Upper lobe of right lung (tissue), 1 donor: ENCODE measurements around the gene MBNL2. TPM values are rescaled to one million over a fixed set of nuclear protein-coding genes. Genes with fewer than 3 reads are reported as not detected.
A peak's percentile ranks its signal among the peaks of the same experiment; 100 is the strongest.

Experiments
- ATAC-seq: fragments of 200-7000 bp; cut with Tn5 transposase; one replicate; pipeline ENCODE4 v1.9.1; 2020; ENCODE audit warnings: mild to moderate bottlenecking, moderate library complexity
- DNase-seq: peaks from one replicate; pipeline ENCODE4 v3.0.0-alpha.2; 2020
- H3K27ac ChIP-seq: fragments of 200-600 bp; one replicate; pipeline ENCODE4 v1.8.0; 2022
- H3K27me3 ChIP-seq: fragments of 200-600 bp; one replicate; pipeline ENCODE4 v1.8.0; 2022; ENCODE audit warnings: mild to moderate bottlenecking
- H3K36me3 ChIP-seq: fragments of 200-600 bp; one replicate; pipeline ENCODE4 v1.8.0; 2022
- H3K4me1 ChIP-seq: fragments of 200-600 bp; one replicate; pipeline ENCODE4 v1.8.0; 2022
- H3K4me3 ChIP-seq: fragments of 200-600 bp; one replicate; pipeline ENCODE4 v1.8.0; 2022; ENCODE audit warnings: mild to moderate bottlenecking
- H3K9me3 ChIP-seq: fragments of 200-600 bp; one replicate; pipeline ENCODE4 v1.8.0; 2022
- intact Hi-C: fragments of 100-400 bp; cut with DNase I; formaldehyde crosslinking; loops from one replicate; pipeline ENCODE4 v1.11.0; 2022
- total RNA-seq: library from RNA; stranded (reverse); fragmentation: NEBNext Ultra II Directional; extraction: Animal tissue kit (Norgen Biotek cat#: 25700); gene quantifications from one replicate; pipeline ENCODE4 v1.2.1, GENCODE V29; 2021
- TF ChIP-seq, protein P1 (sequence below): fragments of 200-600 bp; IDR thresholded peaks from one replicate; pipeline ENCODE4 v1.8.0; 2022; ENCODE audit warnings: antibody characterized with exemption
- donor health status: DM: no; HTN: yes; CAD: no; lungs with severe emphysema.

The MBNL2 gene
- total RNA-seq, 1 donor from 2014 or later = 60.6 TPM

DNA sequence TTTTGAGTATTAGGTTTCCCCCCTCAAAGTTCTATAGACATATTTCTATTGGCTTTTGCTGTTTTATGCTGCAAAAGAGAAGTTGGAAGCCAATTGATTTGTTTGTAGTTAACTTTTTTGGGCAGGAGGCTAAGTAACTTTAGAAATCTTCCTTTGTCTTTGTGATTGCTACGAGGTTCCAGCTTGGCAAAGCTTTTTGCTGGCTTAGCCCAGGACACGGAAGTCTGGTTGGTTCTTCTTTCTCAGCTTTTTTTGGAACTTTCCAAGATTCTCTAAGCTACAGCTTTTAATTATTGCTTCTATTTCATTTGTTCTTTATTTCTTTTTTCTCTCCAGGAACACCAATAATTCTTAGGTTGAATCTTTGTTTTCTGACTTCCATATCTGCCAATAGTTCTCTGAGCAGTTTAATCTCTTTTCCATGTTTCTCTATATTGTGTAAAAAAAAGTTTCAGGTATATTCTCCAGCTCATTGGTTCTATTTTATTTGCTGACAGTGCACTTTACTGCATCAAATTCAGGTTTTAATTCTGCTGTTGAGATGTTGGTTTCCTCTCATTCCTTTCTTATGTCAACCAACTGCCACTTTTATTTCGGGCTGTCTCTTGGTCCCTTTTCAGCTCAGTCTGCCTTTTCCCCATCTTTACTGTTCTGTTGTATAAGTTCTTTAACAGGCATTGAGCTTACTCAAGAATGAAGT, 27.8 kb downstream of the MBNL2 start:
- H3K4me3 ChIP-seq = no peak overlapping the region
- intact Hi-C loops = no loop called here
- ATAC-seq = no peak

DNA sequence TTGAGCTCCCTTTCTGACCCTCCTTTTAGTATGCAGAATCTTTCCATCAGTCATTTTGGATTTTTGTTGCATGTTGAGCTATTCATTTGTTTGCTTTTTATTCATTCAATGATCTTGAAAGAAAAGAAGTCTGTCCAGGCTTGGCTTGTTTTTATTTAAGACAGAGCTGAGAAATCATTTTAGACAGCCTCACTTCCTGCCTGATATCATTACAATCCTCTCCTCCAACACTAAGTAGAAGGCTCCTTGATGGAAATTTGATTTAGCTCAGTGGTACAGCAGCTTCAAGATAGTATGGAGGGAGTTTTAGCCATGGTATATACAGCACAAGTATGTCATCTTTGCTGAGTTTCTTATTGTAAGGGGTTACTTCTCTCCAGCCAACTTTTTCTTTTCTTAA, 28.4 kb downstream of the MBNL2 start:
- ATAC-seq (no peak), DNase-seq (no peak)
- Histone ChIP-seq H3K9me3 (no peaks in the 10 kb centered on the region), H3K4me3 (no peak overlapping the region), H3K27ac (peak overlapping the region; percentile 68), H3K27me3 (no peaks in the 10 kb centered on the region), H3K4me1 (peaks cover 55% of the 10 kb centered on the region), H3K36me3 (no peaks in the 10 kb centered on the region)
- intact Hi-C loops = no loop called here
- TF ChIP-seq, protein P1, sequence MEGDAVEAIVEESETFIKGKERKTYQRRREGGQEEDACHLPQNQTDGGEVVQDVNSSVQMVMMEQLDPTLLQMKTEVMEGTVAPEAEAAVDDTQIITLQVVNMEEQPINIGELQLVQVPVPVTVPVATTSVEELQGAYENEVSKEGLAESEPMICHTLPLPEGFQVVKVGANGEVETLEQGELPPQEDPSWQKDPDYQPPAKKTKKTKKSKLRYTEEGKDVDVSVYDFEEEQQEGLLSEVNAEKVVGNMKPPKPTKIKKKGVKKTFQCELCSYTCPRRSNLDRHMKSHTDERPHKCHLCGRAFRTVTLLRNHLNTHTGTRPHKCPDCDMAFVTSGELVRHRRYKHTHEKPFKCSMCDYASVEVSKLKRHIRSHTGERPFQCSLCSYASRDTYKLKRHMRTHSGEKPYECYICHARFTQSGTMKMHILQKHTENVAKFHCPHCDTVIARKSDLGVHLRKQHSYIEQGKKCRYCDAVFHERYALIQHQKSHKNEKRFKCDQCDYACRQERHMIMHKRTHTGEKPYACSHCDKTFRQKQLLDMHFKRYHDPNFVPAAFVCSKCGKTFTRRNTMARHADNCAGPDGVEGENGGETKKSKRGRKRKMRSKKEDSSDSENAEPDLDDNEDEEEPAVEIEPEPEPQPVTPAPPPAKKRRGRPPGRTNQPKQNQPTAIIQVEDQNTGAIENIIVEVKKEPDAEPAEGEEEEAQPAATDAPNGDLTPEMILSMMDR = no peak

More for the DNA sequence above, 27.8 kb downstream of the MBNL2 start:
- Histone ChIP-seq H3K27me3 (no peaks in the 10 kb centered on the region), H3K4me1 (peaks cover 55% of the 10 kb centered on the region), H3K9me3 (no peaks in the 10 kb centered on the region), H3K27ac (peak overlapping the region; percentile 68), H3K36me3 (no peaks in the 10 kb centered on the region)
- TF ChIP-seq, protein P1 = no peak
- no peak for DNase-seq

- ATAC-seq = no peak
- TF ChIP-seq, protein P1 = no peak
- intact Hi-C loops = no loop called here
- Histone ChIP-seq H3K9me3 (no peaks in the 10 kb centered on the region), H3K4me1 (peaks cover 62% of the 10 kb centered on the region), H3K36me3 (no peaks in the 10 kb centered on the region), H3K4me3 (no peak overlapping the region), H3K27me3 (no peaks in the 10 kb centered on the region), H3K27ac (no peak overlapping the region)
- no peak for DNase-seq
Measured at GRCh38 chr13:97252735-97253134, 30.6 kb downstream of the MBNL2 start.

DNA sequence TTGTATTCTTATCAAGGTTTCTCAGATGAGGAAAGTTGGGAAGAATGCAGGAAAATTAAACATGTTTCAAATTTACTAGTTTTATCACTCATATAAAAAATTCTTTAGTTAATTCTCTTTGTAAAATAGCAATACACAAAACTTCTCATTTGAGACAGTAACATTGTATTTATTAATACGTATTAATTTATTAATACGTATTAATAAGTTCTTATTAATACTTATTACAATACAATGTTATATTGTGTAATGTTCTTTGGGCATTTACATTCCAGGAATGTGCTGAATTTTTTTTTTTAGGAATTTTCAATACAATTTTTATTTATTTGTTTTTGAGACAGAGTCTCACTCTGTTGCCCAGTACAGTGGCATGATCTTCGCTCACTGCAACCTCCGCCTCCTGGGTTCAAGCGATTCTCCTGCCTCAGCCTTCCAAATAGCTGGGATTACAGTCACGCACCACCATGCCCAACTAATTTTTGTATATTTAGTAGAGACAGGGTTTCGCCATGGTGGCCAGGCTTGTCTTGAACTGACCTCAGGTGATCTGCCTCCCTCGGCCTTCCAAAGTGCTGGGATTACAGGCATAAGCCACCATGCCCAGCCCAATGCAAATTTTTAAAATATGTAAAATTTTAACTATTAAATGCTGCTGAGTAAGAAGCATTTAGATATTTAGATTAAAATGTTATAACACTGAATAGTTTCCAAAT, 31.6 kb downstream of the MBNL2 start:
- H3K4me1 ChIP-seq = peaks cover 66% of the 10 kb centered on the region

GRCh38 chr13:97254816-97255215, 32.7 kb downstream of the MBNL2 start:
- intact Hi-C loops = no loop called here

More for the DNA sequence above, 31.6 kb downstream of the MBNL2 start:
- Histone ChIP-seq H3K9me3 (no peaks in the 10 kb centered on the region), H3K27ac (no peak overlapping the region), H3K27me3 (no peaks in the 10 kb centered on the region), H3K36me3 (no peaks in the 10 kb centered on the region), H3K4me3 (no peak overlapping the region)
- no peak for DNase-seq
- ATAC-seq = no peak
- intact Hi-C loops = no loop called here
- TF ChIP-seq, protein P1 = no peak

More at GRCh38 chr13:97254816-97255215, 32.7 kb downstream of the MBNL2 start:
- Histone ChIP-seq H3K4me1 (peaks cover 66% of the 10 kb centered on the region), H3K9me3 (no peaks in the 10 kb centered on the region), H3K4me3 (no peak overlapping the region), H3K36me3 (no peaks in the 10 kb centered on the region), H3K27ac (no peak overlapping the region), H3K27me3 (no peaks in the 10 kb centered on the region)
- DNase-seq (no peak), ATAC-seq (no peak)
- TF ChIP-seq, protein P1 = no peak
